ENCODE data around the gene PDGFD.

The PDGFD gene

GRCh38 chr11:103906291-103906867 lies 257.6 kb downstream of the PDGFD start:
- Histone ChIP-seq H3K4me1 (ENCODE audit: low read depth, poor library complexity, severe bottlenecking) (no peaks in the 10 kb centered on the region), H3K9ac (no peak overlapping the region), H3K4me2 (no peak overlapping the region), H3K27me3 (ENCODE audit: insufficient read depth, low read depth) (no peaks in the 10 kb centered on the region), H3K4me3 (IDR thresholded peaks at IDR 0.05; ENCODE audit: insufficient read depth, low read depth, low read length) (no peak overlapping the region), H3K79me2 (ENCODE audit: insufficient read depth, low read depth) (no peaks in the 10 kb centered on the region), H3K27ac (no peak overlapping the region), H4K20me1 (ENCODE audit: insufficient read depth) (no peaks in the 10 kb centered on the region), H3K36me3 (ENCODE audit: insufficient read depth) (no peaks in the 10 kb centered on the region), H2AFZ (ENCODE audit: low read depth) (no peak overlapping the region)
- no peak for TF ChIP-seq CTCF (conservative IDR thresholded peaks at IDR 0.05; ENCODE audit: low read depth, low read length)

GRCh38 chr11:103904324-103904667 lies 259.7 kb downstream of the PDGFD start:
- no peak for TF ChIP-seq CTCF (conservative IDR thresholded peaks at IDR 0.05; ENCODE audit: low read depth, low read length)
- Histone ChIP-seq H3K4me2 (no peak overlapping the region), H3K4me1 (ENCODE audit: low read depth, poor library complexity, severe bottlenecking) (no peaks in the 10 kb centered on the region), H3K27me3 (ENCODE audit: insufficient read depth, low read depth) (no peaks in the 10 kb centered on the region), H3K79me2 (ENCODE audit: insufficient read depth, low read depth) (no peaks in the 10 kb centered on the region), H3K27ac (no peak overlapping the region), H3K36me3 (ENCODE audit: insufficient read depth) (no peaks in the 10 kb centered on the region), H3K4me3 (IDR thresholded peaks at IDR 0.05; ENCODE audit: insufficient read depth, low read depth, low read length) (no peak overlapping the region), H4K20me1 (ENCODE audit: insufficient read depth) (no peaks in the 10 kb centered on the region), H3K9ac (no peak overlapping the region), H2AFZ (ENCODE audit: low read depth) (no peak overlapping the region)

- H3K27ac ChIP-seq, result no peak overlapping the region
- H3K36me3 ChIP-seq (ENCODE audit: insufficient read depth), result no peaks in the 10 kb centered on the region
- no peaks in the 10 kb centered on the region for H3K79me2 ChIP-seq (ENCODE audit: insufficient read depth, low read depth)
- H2AFZ ChIP-seq (ENCODE audit: low read depth), result no peak overlapping the region
- no peaks in the 10 kb centered on the region for H3K4me1 ChIP-seq (ENCODE audit: low read depth, poor library complexity, severe bottlenecking)
- H3K4me2 ChIP-seq, result no peak overlapping the region
- no peak overlapping the region for H3K9ac ChIP-seq
- H3K27me3 ChIP-seq (ENCODE audit: insufficient read depth, low read depth), result no peaks in the 10 kb centered on the region
- TF ChIP-seq CTCF (conservative IDR thresholded peaks at IDR 0.05; ENCODE audit: low read depth, low read length), result no peak
- H4K20me1 ChIP-seq (ENCODE audit: insufficient read depth), result no peaks in the 10 kb centered on the region
- no peak overlapping the region for H3K4me3 ChIP-seq (IDR thresholded peaks at IDR 0.05; ENCODE audit: insufficient read depth, low read depth, low read length)
These were observed 260.2 kb downstream of the PDGFD start for GRCh38 chr11:103903621-103904323.

- Histone ChIP-seq H2AFZ (ENCODE audit: low read depth) (no peak overlapping the region), H3K27ac (no peak overlapping the region)
These were observed 261.0 kb downstream of the PDGFD start for GRCh38 chr11:103902994-103903393.

More at GRCh38 chr11:103902994-103903393, 261.0 kb downstream of the PDGFD start:
- no peak overlapping the region for H3K9ac ChIP-seq
- H3K4me2 ChIP-seq, result no peak overlapping the region
- no peak overlapping the region for H3K4me3 ChIP-seq (IDR thresholded peaks at IDR 0.05; ENCODE audit: insufficient read depth, low read depth, low read length)
- no peak for TF ChIP-seq CTCF (conservative IDR thresholded peaks at IDR 0.05; ENCODE audit: low read depth, low read length)
- H3K79me2 ChIP-seq (ENCODE audit: insufficient read depth, low read depth), result no peaks in the 10 kb centered on the region
- no peaks in the 10 kb centered on the region for H4K20me1 ChIP-seq (ENCODE audit: insufficient read depth)
- H3K36me3 ChIP-seq (ENCODE audit: insufficient read depth), result no peaks in the 10 kb centered on the region
- peaks cover 6% of the 10 kb centered on the region for H3K4me1 ChIP-seq (ENCODE audit: low read depth, poor library complexity, severe bottlenecking)
- H3K27me3 ChIP-seq (ENCODE audit: insufficient read depth, low read depth), result no peaks in the 10 kb centered on the region
